ENCODE results near the gene ABCA8. TPM values are rescaled to one million over a fixed set of nuclear protein-coding genes. Genes with fewer than 3 reads are reported as not detected.

ABCA8 gene
- total and polyA plus RNA-seq, 10 of the 15 experiments (the other 5 are each of a cell fraction or from before 2014, with no cell fraction given), result 0.05 to 0.15 TPM; not detected in 8

- ChIA-PET RAD21 (ENCODE audit: unreplicated experiment) (no interaction called here), SMC1A (ENCODE audit: uncharacterized antibody, unreplicated experiment) (no interaction called here), POLR2A (no interaction called here), CTCF (interaction anchor here (1.1 kb wide), 1 partner anchor 14 kb away, joined by 3 read pairs; no protein-coding TSS in a partner anchor)
- H3K9ac ChIP-seq (ENCODE audit: control insufficient read depth, insufficient read depth, low read length), result no peak overlapping the region
- no peaks in the 10 kb centered on the region for H3K4me1 ChIP-seq (ENCODE audit: control insufficient read depth, insufficient read depth, low read length)
- no peaks in the 10 kb centered on the region for H3K79me2 ChIP-seq (ENCODE audit: control insufficient read depth, insufficient read depth, low read length)
- no peak overlapping the region for H3K4me3 ChIP-seq
- H2AFZ ChIP-seq (ENCODE audit: control insufficient read depth, low read depth, low read length), result no peak overlapping the region
- no peak overlapping the region for H3K27ac ChIP-seq (ENCODE audit: control insufficient read depth, insufficient read depth)
- no peaks in the 10 kb centered on the region for H3K9me3 ChIP-seq (replicated peaks; ENCODE audit: control insufficient read depth, insufficient read depth, low read length)
- no peaks in the 10 kb centered on the region for H3K36me3 ChIP-seq (ENCODE audit: control insufficient read depth in 2 of 2, insufficient read depth in 2 of 2, low read length in 1 of 2)
- BruUV-seq (replicated peaks), result no TSS peak
- WGBS (ENCODE audit: insufficient coverage, insufficient replicate concordance, low lambda C conversion rate, missing lambda C conversion rate), result 22% methylated on average over 9 of the region's 9 CpGs
- in situ Hi-C loops (cut with MboI), result no loop called here
- no peaks in the 10 kb centered on the region for H4K20me1 ChIP-seq (ENCODE audit: control insufficient read depth, insufficient read depth)
- no peaks in the 10 kb centered on the region for H3K27me3 ChIP-seq (replicated peaks in 1 of 2; ENCODE audit: control insufficient read depth in 2 of 2, insufficient read depth in 2 of 2, low read length in 1 of 2)
- DNase-seq (ENCODE audit: low read depth, low spot score), result no peak
- no peak for TF ChIP-seq ZNF622 (IDR thresholded peaks at IDR 0.05)
- no peak for TF ChIP-seq CHD1 (IDR thresholded peaks at IDR 0.05; ENCODE audit: low read depth, low read length)
- no peak for TF ChIP-seq TARDBP (IDR thresholded peaks at IDR 0.05; ENCODE audit: borderline replicate concordance)
- TF ChIP-seq REST (IDR thresholded peaks at IDR 0.05; ENCODE audit: low read depth, low read length), result no peak
- no peak for TF ChIP-seq WRNIP1 (IDR thresholded peaks at IDR 0.05; ENCODE audit: borderline replicate concordance, low read depth, low read length)
- no peak for TF ChIP-seq JUNB (IDR thresholded peaks at IDR 0.05)
- no peak for TF ChIP-seq CBFB (IDR thresholded peaks at IDR 0.05; ENCODE audit: low read depth)
- no peak for TF ChIP-seq NR2F1 (conservative IDR thresholded peaks at IDR 0.05)
- no peak for TF ChIP-seq IKZF2 (IDR thresholded peaks at IDR 0.05)
- TF ChIP-seq, protein P1, sequence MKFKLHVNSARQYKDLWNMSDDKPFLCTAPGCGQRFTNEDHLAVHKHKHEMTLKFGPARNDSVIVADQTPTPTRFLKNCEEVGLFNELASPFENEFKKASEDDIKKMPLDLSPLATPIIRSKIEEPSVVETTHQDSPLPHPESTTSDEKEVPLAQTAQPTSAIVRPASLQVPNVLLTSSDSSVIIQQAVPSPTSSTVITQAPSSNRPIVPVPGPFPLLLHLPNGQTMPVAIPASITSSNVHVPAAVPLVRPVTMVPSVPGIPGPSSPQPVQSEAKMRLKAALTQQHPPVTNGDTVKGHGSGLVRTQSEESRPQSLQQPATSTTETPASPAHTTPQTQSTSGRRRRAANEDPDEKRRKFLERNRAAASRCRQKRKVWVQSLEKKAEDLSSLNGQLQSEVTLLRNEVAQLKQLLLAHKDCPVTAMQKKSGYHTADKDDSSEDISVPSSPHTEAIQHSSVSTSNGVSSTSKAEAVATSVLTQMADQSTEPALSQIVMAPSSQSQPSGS (IDR thresholded peaks at IDR 0.05; ENCODE audit: low read length), result no peak
- TF ChIP-seq, protein P2, sequence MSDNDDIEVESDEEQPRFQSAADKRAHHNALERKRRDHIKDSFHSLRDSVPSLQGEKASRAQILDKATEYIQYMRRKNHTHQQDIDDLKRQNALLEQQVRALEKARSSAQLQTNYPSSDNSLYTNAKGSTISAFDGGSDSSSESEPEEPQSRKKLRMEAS (IDR thresholded peaks at IDR 0.05; ENCODE audit: low read depth, low read length), result no peak
- TF ChIP-seq TCF7 (IDR thresholded peaks at IDR 0.05; ENCODE audit: borderline replicate concordance), result no peak
- no peak for TF ChIP-seq CHD4 (IDR thresholded peaks at IDR 0.05)
- H3K4me2 ChIP-seq (ENCODE audit: control insufficient read depth, insufficient read depth), result no peak overlapping the region
- intact Hi-C loops (cut with micrococcal nuclease; ENCODE audit: unreplicated experiment), result no loop called here
- ATAC-seq, result no peak
- FAIRE-seq, result no peak
These were observed 30.1 kb downstream of the ABCA8 start for GRCh38 chr17:68924793-68925720.

Measured in GM12878 (cell line).